Naive B cell (primary cell): ENCODE data around the gene PYDC1. TPM values are rescaled to one million over a fixed set of nuclear protein-coding genes. Genes with fewer than 3 reads are reported as not detected.
A peak's percentile ranks its signal among the peaks of the same experiment; 100 is the strongest.
"Not testable (repeated sequence)": the region's sequence is repeated elsewhere in the genome, so short reads cannot be mapped to it uniquely, and the experiment has no call there.

Experiments
- ATAC-seq, 2 donors: fragments of 150-1000 bp; cut with Tn5 transposase; 2 replicates each; pipeline ENCODE4 v1.10.0; 2021; ENCODE audit warnings: low read depth in 2 of 2, mild to moderate bottlenecking in 2 of 2, moderate library complexity in 2 of 2
- DNase-seq: peaks from one replicate; pipeline ENCODE4 v3.0.0; 2022
- H3K27ac Mint-ChIP-seq, 6 donors: one replicate each; pipeline ENCODE4 v1.8.0; 2020 to 2022; ENCODE audit warnings: mild to moderate bottlenecking in 6 of 6, mixed read lengths in 6 of 6, moderate library complexity in 5 of 6, inconsistent platforms in 2 of 6
- H3K27me3 Mint-ChIP-seq, 3 donors: one replicate each; pipeline ENCODE4 v1.8.0; 2021 to 2022; ENCODE audit warnings: mixed read lengths in 3 of 3, mild to moderate bottlenecking in 1 of 3
- H3K36me3 Mint-ChIP-seq, 2 donors: one replicate each; pipeline ENCODE4 v1.8.0; 2020 to 2022; ENCODE audit warnings: mixed read lengths in 2 of 2, inconsistent platforms in 1 of 2, mild to moderate bottlenecking in 1 of 2
- H3K4me1 Mint-ChIP-seq, 3 donors: one replicate each; pipeline ENCODE4 v1.8.0; 2020 to 2022; ENCODE audit warnings: mixed read lengths in 3 of 3, inconsistent platforms in 1 of 3, mild to moderate bottlenecking in 1 of 3, moderate library complexity in 1 of 3
- H3K4me3 Mint-ChIP-seq, 8 donors: one replicate each; pipeline ENCODE4 v1.8.0; 2020 to 2022; ENCODE audit warnings: mild to moderate bottlenecking in 8 of 8, mixed read lengths in 8 of 8, moderate library complexity in 8 of 8, inconsistent platforms in 2 of 8
- H3K9me3 Mint-ChIP-seq, 7 donors: one replicate each; pipeline ENCODE4 v1.8.0; 2020 to 2022; ENCODE audit warnings: mixed read lengths in 7 of 7, mild to moderate bottlenecking in 5 of 7, inconsistent platforms in 2 of 7, moderate library complexity in 1 of 7
- polyA plus RNA-seq, 6 donors: library from polyadenylated mRNA; unstranded; fragments of 300-500 nt; fragmentation: Illumina TruSeq; gene quantifications; one replicate each; pipeline ENCODE4 v1.2.3, GENCODE V29; 2021; ENCODE audit warnings: low read depth in 6 of 6

The PYDC1 gene
- polyA plus RNA-seq, 6 donors from 2014 or later = not detected

DNA sequence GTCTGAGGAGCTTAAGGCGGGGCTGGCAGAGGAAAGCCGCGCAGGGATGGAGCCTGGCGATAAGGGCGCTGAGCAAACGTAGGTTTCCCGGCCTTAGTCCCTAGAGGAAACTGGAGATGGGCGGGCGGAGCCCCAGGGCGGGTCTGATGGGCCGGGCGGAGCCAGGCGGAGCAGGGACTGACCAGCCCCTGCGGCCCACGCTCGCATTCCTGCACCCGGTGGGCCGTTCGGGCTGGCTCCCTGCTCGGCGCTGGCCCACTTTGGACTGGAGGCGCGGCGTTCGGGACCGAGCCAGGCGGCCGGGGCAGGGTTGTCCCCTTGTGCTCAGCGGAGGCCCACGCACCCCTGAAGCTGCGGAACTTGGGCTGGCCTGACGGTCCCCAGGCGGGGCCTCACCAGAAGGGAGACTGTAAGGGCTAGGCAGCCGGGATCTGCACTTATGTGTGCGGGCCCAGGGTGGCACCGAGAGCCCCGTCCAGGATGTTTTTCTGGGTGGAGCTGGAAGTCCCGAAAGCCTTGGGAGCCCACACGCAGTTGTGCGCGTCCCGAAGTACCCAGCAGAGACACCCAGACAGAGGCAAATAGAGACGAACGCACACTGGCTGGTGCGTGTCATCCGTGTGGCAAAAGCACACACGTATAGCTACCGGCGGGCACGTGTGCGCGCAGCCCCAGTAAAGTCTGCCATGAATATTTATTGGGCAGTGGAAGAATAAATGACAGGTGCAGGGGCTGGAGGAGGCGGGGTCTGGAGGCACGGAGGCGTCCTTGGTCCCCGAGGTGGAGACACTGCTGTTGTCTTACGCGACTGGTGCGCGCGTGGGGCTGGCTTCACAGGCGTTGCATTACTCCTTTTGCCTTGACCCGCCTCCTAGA is 1.4 kb downstream of the PYDC1 start:
- Mint-ChIP-seq H3K4me3 (peak overlapping the region; percentile 79 to 90 (median 85)), H3K4me1 (peaks cover 21 to 45% (median 42%) of the 10 kb centered on the region in 3 donors), H3K27me3 (peaks cover 31 to 68% (median 42%) of the 10 kb centered on the region in 3 donors), H3K9me3 (no peaks in the 10 kb centered on the region), H3K27ac (peak overlapping the region in 3 of 6 donors; percentile 21 to 65 (median 39)), H3K36me3 (peaks cover 0 to under 1% of the 10 kb centered on the region in 2 donors)
- DNase-seq (peak; percentile 33), ATAC-seq (peak; percentile 60 to 64)

DNA sequence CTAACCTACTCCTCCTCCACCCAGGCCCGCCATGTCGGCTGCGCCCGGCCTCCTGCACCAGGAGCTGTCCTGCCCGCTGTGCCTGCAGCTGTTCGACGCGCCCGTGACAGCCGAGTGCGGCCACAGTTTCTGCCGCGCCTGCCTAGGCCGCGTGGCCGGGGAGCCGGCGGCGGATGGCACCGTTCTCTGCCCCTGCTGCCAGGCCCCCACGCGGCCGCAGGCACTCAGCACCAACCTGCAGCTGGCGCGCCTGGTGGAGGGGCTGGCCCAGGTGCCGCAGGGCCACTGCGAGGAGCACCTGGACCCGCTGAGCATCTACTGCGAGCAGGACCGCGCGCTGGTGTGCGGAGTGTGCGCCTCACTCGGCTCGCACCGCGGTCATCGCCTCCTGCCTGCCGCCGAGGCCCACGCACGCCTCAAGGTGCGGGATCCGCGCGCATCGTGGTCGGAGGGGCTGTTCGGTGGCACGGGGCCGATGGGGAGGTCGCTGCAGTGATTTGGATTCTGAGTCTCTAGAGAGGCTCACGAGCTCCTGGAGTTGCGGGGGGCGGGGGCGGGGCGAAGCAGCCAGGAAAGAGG is 2.1 kb downstream of the PYDC1 start:
- Mint-ChIP-seq H3K9me3 (no peaks in the 10 kb centered on the region), H3K27me3 (peaks cover 30 to 67% (median 39%) of the 10 kb centered on the region in 3 donors), H3K4me3 (peak overlapping the region in 7 of 8 donors; percentile 79 to 90 (median 84)), H3K27ac (no peak overlapping the region), H3K4me1 (peaks cover 21 to 45% (median 42%) of the 10 kb centered on the region in 3 donors), H3K36me3 (no peaks in the 10 kb centered on the region)
- peak; percentile 61 to 64 for ATAC-seq
- peak; percentile 31 for DNase-seq

DNA sequence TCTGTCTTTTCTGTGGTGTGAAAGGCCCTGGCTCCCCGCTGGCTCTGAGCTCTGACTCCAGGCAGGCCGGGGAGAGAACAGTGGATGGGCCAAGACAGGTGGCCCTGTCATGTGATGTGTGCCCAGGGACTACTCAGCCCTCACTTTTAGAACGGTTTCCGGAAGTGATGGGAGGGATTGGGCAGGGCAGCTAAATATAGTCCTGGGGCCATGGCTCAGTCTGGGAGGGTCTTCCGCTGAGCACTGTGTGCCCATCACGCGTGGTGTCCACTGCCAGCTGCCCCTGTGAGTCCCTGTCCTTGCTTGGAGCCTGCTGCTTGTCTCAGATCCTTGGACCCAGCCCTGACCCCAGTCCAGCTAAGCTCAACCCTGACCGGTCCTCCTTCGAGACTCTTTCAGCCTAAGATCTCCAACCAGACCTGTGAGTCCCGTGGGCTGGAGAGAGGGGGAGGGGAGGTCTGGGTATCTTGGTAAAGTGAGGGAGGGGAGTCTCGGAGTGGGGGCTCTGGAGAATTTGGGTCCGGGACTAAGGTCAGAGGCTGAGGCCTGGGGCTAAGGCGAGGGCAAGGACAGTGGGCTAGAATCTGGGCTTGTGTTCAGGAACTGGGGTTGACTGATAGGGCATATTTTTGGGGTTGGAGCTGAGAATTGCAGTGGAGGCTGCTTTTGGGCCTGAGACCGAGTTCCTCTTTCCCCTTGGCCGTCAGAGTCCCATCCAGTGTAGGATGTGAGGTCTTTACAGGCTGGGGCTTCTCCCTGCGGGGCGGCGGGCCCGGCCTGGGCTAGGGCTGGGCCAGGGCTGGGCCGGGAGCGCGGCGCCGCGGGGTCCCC is 2.8 kb downstream of the PYDC1 start, which contains the start of gene TRIM72:
TSS of gene TRIM72 (plus strand) at position 243 of the 831 bp plus-strand sequence. CDS start 620 bp downstream, outside the sequence.
- peaks cover 30 to 63% (median 35%) of the 10 kb centered on the region in 3 donors for H3K27me3 Mint-ChIP-seq
- peaks cover 21 to 45% (median 42%) of the 10 kb centered on the region in 3 donors for H3K4me1 Mint-ChIP-seq
- H3K4me3 Mint-ChIP-seq = peak within 1 kb of the TSS; percentile 68 to 90 (median 84)
- H3K36me3 Mint-ChIP-seq = no peaks in the 10 kb centered on the region
- peak; percentile 8 to 20 for ATAC-seq
- DNase-seq = no peak
- H3K9me3 Mint-ChIP-seq = no peaks in the 10 kb centered on the region
- H3K27ac Mint-ChIP-seq = peak within 1 kb of the TSS in 1 of 6 donors; percentile 29

DNA sequence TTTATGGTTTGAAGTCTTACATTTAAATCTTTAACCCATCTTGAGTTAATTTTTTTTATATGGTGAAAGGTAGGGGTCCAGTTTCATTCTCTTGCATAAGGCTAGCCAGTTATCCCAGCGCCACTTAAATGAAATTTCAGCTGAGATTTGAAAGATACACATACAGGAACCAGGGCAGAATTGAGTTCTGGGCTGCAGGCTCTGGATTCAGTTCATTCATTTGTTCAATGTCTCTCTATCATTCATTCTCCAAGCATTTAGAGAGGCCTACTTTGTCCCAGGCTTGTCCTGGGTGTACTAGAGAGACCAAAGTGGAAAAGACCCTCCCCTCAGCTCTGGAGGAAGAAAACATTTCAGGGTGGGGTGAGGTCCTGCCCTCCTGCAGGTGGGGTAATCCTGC is 3.6 kb downstream of the PYDC1 start:
- ATAC-seq (no peak), DNase-seq (no peak)
- peaks cover 27 to 55% (median 30%) of the 10 kb centered on the region in 3 donors for H3K27me3 Mint-ChIP-seq
- no peaks in the 10 kb centered on the region for H3K36me3 Mint-ChIP-seq
- H3K9me3 Mint-ChIP-seq = no peaks in the 10 kb centered on the region
- no peak overlapping the region for H3K27ac Mint-ChIP-seq
- peaks cover 21 to 45% (median 42%) of the 10 kb centered on the region in 3 donors for H3K4me1 Mint-ChIP-seq
- peak overlapping the region in 6 of 8 donors; percentile 5 to 78 (median 68) for H3K4me3 Mint-ChIP-seq

DNA sequence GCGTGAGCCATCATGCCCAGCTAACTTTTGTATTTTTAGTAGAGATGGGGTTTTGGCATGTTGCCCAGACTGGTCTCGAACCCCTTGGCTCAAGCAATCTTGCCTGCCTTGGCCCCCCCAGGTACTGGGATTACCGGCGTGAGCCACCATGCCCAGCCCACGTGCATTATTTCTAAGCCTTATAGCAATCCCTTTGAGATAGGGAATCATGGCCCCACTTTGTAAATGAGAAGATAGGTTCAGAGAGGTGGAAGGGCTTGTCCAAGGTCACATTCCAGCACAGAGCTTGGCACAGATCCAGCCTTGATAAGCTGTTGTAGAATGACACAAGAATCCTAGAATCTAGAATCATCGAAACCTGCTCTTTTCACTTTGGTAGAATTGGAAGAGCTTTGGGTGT is 10.2 kb downstream of the PYDC1 start:
- Mint-ChIP-seq H3K27ac (no peak overlapping the region), H3K27me3 (peaks cover 0 to 3% (median 2%) of the 10 kb centered on the region in 3 donors), H3K4me3 (peak overlapping the region in 1 of 8 donors; percentile 91), H3K4me1 (peaks cover 33 to 37% (median 34%) of the 10 kb centered on the region in 3 donors), H3K9me3 (no peaks in the 10 kb centered on the region), H3K36me3 (no peaks in the 10 kb centered on the region)
- ATAC-seq (no peak), DNase-seq (no peak)

DNA sequence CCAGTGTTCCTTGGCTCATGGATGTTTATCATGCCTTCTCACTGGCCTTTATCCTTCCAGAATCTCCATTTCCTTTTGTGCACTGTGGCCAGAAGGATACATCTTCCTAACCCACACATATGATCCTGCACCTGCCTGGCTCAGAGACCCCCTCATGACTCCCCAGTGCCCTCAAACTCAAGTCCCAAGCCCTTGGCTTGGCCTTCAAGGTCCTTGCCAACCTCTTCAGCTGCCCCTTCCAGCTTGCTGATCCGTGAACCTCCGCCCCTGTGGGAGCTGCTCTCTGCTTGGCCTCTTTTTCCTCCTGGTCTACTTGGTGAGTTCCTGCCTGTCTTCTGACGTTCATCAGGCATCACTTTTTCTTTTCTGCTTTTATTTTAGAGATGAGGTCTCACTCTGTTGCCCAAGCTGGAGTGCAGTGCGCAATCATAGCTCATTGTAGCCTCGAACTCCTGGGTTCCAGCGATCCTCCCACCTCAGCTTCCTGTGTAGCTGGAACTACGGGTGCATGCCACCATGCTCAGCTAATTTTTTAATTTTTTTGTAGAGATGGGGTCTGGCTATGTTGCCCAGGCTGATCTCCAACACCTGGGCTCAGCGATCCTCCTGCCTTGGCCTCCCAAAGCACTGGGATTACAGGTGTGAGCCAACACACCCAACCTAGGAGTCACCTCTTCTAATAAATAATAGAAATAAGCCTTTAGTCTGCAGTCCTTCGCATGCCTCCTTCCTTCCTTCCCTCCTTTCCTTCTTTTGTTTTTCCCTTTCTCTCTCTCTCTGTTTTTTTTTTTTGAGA is 11.9 kb downstream of the PYDC1 start:
- H3K4me3 Mint-ChIP-seq = peak overlapping the region in 7 of 8 donors; percentile 12 to 91 (median 33)
- peaks cover 43 to 50% (median 44%) of the 10 kb centered on the region in 3 donors for H3K4me1 Mint-ChIP-seq
- H3K27me3 Mint-ChIP-seq = no peaks in the 10 kb centered on the region
- H3K9me3 Mint-ChIP-seq = no peaks in the 10 kb centered on the region
- peak overlapping the region in 2 of 6 donors; percentile 13 to 78 for H3K27ac Mint-ChIP-seq
- no peak for ATAC-seq
- H3K36me3 Mint-ChIP-seq = no peaks in the 10 kb centered on the region
- DNase-seq = no peak

DNA sequence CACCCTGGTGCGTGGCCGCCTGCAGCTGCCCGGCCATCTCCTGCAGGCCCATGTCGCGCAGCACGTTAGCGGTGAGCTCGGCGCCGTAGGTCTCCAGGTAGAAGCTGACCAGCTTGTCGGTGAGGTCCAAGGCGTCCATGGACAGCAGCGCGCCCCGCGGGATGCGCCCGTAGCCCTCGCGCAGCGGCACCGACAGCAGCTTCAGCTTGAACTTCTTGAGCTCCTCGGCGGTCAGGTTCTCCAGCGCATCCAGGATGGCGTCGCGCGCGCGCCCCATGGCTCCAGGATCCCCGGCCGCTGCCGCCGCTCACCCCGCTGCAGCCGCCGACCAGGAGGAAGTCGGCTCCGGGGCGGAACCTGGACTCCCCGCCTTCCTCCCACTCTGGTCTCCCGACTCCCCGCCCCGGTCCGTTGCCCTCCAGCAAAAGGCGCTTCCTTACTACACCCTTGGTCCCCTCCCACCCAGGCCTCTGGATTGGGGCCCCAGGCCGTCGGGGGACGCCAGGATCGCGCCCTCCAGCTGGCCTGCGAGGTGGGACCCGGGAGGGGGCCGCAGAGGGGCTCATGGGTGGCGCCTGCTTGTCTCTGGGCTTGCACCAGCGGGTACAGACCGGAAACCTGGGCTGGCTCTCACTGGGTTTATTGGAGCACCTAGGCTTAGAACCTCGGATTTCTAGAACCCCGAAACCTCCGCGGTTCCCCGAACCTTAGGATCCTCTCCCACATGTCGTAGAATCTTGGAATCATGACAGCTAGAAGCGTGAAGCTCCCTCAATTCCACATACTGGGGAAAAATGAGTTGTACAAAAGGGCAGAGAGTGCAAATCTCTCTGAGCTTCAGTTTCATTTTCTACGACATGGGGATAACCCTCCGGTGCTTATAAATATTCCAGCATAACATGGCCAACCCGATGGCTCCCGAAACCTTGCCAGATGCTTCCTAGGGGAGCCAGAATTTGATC is 14.2 kb downstream of the PYDC1 start, which contains the start of gene PYCARD:
TSS of gene PYCARD (minus strand) at position 347 of the 962 bp plus-strand sequence. CDS start at position 277, 70 bp downstream.
- DNase-seq (no peak), ATAC-seq (peak; percentile 41 to 47)
- H3K9me3 Mint-ChIP-seq = no peaks in the 10 kb centered on the region
- H3K4me3 Mint-ChIP-seq = peak within 1 kb of the TSS; percentile 90 to 97 (median 92)
- H3K36me3 Mint-ChIP-seq = no peaks in the 10 kb centered on the region
- H3K4me1 Mint-ChIP-seq = peaks cover 55 to 70% (median 60%) of the 10 kb centered on the region in 3 donors
- no peaks in the 10 kb centered on the region for H3K27me3 Mint-ChIP-seq
- H3K27ac Mint-ChIP-seq = peak within 1 kb of the TSS; percentile 80 to 95 (median 92)

DNA sequence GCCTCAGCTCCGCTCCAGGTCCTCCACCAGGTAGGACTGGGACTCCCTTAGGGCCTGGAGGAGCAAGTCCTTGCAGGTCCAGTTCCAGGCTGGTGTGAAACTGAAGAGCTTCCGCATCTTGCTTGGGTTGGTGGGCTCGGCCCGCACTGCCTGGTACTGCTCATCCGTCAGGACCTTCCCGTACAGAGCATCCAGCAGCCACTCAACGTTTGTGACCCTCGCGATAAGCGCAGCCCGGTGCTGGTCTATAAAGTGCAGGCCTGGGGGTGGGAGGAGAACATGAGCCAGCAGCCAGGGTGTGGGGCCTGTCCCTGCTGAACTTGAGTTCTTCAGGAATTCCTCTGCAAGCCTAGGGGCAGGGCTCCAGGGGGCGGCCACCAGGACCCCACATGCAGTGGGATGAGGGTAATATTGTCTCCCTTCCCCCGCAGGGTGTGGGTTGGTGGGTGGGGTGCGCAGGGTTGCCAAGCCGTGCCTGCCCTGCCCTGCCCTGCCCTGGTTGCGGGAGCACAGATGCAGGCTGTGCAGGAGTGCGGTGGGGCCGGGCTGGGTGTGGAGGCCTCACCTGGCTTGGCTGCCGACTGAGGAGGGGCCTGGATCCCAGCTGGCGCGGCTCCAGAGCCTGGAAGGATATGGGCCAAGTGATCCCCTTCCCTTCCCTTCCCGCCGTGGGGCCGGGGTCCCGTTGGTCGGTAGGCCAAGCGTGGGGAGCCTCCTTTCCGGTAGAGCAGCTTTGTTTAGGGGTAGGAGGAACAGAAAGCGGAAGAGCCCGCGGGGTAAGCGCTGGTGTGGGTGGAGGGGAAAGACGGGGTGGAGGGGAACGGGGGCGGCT is 15.1 kb downstream of the PYDC1 start:
- Mint-ChIP-seq H3K27me3 (no peaks in the 10 kb centered on the region), H3K27ac (peak overlapping the region in 5 of 6 donors; percentile 80 to 93 (median 90)), H3K4me3 (peak overlapping the region; percentile 90 to 97 (median 92)), H3K9me3 (no peaks in the 10 kb centered on the region), H3K36me3 (no peaks in the 10 kb centered on the region), H3K4me1 (peaks cover 55 to 76% (median 60%) of the 10 kb centered on the region in 3 donors)
- ATAC-seq (peak; percentile 87 to 88), DNase-seq (peak; percentile 78)

DNA sequence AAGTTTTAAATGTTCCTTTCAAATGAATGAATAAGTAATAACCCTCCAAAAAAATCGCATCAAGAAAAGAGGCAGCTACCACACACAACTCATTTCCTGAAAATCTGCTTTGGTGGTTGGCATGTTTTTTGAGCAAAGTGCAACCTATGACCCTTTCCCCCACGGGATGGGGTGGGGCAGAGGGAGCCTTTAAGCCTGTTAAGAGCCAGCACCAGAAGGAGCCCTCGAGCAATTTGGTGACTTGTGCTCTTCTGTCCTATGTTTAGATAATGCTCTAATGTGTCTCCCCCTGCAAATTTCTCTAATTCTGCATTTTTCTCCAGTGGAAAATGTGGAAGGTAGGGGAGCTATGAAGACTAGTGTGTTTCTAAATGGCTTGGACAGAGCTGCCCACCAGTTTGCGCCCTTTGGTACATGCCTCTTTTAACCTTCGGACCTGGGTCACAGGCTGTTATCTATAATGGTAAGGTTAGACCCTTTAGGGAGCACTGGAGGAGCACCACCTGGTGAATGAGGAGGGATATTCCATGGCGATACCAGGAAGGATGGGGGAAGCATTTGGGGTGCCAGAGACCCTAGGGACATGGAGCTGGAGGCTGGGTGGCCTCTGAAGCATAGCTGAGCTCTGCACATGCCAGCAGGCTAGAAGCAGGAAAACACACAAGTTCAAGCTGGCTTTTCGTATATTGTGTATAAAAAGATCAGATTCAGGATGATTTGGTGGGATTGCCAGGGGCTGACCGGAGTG is 15.9 kb downstream of the PYDC1 start:
- H3K36me3 Mint-ChIP-seq = no peaks in the 10 kb centered on the region
- no peaks in the 10 kb centered on the region for H3K9me3 Mint-ChIP-seq
- no peaks in the 10 kb centered on the region for H3K27me3 Mint-ChIP-seq
- ATAC-seq = peak; percentile 21 to 29
- H3K4me1 Mint-ChIP-seq = peaks cover 52 to 76% (median 60%) of the 10 kb centered on the region in 3 donors
- H3K4me3 Mint-ChIP-seq = peak overlapping the region; percentile 90 to 97 (median 92)
- DNase-seq = peak; percentile 39
- peak overlapping the region in 5 of 6 donors; percentile 51 to 90 (median 86) for H3K27ac Mint-ChIP-seq

DNA sequence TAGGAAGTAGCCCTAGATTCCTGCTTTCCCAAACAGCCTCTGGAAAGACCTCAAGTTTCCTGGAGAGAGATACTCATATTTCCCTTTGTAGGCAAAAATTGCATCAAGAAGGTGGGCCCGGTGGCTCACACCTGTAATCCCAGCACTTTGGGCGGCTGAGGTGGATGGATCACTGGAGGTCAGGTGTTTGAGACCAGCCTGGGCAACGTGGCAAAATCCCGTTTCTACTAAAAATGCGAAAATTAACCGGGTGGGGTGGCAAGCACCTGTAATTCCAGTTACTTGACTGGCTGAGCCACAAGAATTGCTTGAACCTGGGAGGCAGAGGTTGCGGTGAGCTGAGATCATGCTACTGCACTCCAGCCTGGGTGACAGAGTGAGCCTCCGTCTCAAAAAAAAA is 16.8 kb downstream of the PYDC1 start:
- H3K27me3 Mint-ChIP-seq, DNase-seq, H3K36me3 Mint-ChIP-seq, ATAC-seq, H3K9me3 Mint-ChIP-seq: not testable (repeated sequence)
- Mint-ChIP-seq H3K4me3 (peak overlapping the region in 6 of 8 donors; percentile 2 to 95 (median 60)), H3K27ac (peak overlapping the region in 1 of 6 donors; percentile 26), H3K4me1 (peaks cover 45 to 74% (median 54%) of the 10 kb centered on the region in 3 donors)
